NCI-H1417 treated with DMSO at 0.1 percent for 48 hours (cell line): ENCODE data around the gene PAXX.

Experiments used
- DNase-seq: peaks from one replicate; lab custom pipeline; 2025; lab: John Stamatoyannopoulos, UW

Gene PAXX, protein sequence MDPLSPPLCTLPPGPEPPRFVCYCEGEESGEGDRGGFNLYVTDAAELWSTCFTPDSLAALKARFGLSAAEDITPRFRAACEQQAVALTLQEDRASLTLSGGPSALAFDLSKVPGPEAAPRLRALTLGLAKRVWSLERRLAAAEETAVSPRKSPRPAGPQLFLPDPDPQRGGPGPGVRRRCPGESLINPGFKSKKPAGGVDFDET

DNA sequence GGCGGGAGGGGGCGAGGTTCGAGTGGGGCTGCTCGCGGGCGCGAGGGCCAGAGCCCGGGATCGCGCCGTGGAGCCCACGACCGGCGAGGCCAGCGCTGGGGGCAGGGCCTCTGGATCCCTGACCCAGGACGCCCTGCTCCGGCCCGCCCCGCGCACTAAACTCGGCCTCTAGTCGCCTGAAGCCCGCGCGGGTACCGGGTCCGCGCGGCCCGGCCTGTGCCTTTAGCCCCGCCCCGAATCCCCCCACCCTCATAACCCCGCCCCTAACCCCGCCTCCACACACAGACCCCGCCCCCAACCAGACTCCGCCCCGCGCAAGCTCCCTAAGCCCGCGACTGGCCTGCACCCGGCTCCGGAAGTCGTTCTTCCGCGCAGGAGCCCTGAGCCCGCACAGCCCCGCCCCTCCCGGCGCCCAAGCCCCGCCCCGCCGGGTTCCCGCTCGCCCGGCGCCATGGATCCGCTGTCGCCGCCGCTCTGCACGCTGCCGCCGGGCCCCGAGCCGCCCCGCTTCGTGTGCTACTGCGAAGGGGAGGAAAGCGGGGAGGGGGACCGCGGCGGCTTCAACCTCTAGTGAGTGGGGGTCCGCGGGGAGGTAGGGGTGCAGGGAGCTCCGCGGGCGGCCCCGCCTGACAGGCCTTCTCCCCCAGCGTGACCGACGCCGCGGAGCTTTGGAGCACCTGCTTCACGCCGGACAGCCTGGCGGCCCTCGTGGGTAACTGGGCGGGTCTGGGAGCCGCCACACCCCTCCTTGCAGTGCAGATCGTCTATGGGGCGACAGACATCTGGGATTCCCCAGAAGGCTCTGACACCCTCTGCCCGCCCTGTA, at the start of gene PAXX:
Gene PAXX, plus strand, starts transcription at position 430 of the 826 bp plus-strand sequence. Its CDS starts 22 bp downstream, at position 452.
- DNase-seq: no peak

DNA sequence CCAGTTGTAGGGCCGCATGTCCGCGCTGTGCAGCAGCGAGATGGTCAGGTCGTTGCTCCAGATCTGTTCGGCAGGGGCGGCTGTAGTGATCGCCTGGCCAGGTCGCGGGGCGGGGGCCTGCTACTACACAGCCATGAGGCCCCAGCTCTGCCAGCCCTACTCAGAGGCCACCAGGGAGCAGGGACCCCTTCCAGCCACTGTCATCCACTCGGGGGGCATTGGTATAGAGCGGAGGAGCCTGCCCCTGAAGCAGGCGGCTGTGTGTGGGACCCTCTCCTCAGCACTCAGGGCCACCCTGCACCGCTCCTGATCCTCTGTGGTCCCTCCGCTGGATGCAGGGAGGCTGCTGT, 49.4 kb upstream of the PAXX start:
- no peak for DNase-seq

DNA sequence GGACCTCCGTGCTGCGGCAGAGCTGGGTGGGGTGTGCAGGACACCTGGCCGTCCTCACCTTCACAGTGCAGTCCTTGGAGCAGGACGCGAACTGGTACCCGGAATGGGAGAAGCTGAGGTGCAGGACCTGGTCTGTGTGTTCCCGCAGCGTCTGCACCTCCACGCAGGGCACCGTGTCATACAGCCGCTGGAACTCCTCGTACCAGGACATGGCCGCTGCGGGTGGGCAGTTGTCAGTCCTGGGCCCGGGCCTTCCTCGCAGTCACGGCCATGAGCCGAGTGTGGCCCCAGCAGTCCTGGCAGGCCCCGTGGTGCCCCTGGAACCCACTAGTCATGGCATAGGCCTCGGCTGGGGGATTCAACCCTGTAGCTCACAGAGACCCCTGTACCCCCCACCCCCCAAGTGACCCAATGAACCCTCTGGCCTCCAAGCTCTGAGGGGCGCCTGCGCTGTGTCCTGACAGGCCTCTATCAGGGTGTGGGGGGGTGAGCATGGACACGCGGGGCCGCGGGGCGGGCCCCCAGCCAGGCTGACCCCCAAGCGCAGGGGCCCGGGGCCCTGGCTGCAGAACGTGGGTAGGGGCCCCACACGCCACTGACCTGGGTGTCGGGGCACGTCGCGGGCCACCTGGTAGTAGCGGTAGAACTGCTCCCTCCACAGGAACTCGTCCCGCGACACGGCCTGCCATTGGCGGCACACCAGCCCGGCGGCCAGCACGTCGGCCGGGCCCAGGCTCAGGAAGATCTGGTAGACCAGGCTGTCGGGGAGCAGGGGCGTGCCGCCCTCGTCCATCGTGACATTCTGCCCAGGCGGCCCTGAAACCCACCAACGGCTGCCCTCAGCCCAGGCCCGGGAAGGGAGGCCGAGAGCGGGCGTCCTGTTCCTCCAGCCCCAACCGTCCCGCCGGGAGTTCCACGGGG, 48.7 kb upstream of the PAXX start:
- DNase-seq: no peak

DNA sequence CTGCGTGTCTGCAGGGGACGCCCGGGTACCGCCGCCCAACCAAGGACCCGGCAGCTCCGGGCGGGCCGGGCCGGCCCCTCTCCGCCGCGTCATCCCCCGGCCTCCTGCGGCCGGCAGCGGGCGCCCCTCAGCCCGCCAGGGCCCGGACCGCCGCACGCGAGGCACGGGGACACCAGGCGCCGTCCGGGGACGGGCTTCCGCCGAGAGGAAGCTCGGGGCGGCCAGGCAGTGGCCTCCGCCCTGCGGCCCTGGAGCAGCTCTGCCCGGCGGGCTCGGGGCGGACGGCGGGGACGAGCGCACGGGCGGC, 48.1 kb upstream of the PAXX start:
- no peak for DNase-seq

DNA sequence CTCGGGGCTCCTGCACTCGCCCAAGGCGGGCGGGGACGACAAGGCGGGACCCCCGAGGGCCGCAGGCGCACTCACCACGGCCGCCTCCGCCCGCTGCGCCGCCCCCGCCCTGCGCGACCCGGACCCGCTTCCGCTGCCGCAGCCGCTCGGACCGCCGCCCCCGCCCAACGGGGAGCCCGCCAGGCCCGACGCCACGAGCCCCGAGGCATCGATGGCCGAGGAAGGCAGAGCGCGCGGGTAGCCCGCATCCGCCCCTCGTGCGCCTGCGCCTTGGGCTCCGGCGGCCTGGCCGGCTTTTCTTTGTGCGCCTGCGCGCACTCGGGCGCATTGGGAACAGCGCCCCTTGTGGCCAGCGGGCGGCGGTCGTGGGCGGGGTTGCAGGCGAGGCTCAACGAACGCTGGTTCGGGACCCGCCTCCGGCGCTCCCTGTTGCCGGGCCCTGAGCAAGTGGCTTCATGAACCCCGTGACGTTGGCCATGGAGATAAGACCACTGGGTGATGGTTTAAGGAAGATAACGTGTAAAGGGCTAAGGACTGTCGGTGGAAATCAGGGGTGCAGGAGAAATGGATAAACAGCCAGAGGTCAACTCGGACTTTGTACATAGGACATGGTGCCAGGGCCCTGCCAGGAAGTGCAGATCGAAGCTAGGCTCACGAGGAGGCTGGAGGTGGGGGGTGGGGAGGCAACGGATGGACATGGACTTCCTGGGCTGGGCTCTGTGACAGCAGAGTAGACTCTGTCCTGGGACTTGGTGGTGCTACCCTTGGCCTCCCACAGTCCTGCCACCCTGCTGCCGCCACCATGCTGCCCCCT, 47.5 kb upstream of the PAXX start, which contains the start of the genes C8G and FBXW5:
Gene C8G, plus strand, starts transcription at position 725 of the 814 bp plus-strand sequence. Its CDS starts 78 bp downstream, at position 803.
Gene FBXW5, minus strand, starts transcription at position 220 of the 814 bp plus-strand sequence. CDS start 655 bp downstream, outside the sequence.
- DNase-seq: peak; percentile 70

DNA sequence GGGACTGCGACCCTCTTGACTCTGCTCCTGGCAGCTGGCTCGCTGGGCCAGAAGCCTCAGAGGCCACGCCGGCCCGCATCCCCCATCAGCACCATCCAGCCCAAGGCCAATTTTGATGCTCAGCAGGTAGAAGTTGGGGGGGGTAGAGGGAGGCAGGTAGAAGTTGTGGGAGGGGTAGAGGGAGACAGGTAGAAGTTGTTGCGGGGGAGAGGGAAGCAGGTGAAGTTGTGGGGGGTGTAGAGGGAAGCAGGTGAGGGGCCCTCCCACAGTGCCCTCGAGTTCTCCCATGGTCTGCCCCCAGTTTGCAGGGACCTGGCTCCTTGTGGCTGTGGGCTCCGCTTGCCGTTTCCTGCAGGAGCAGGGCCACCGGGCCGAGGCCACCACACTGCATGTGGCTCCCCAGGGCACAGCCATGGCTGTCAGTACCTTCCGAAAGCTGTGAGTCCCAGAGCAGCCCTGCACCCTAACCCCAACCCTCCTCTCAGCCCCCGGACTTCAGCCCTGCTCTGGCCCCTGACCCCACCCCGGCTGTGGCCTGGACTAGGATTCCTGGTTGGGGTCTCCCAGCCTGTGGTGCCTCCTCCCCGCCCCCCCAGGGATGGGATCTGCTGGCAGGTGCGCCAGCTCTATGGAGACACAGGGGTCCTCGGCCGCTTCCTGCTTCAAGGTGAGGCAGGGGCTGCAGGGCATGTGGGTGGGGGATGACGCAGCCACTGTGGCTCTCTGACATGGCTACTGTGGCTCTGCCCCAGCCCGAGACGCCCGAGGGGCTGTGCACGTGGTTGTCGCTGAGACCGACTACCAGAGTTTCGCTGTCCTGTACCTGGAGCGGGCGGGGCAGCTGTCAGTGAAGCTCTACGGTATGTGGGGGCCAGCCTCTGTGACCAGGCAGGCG, 46.6 kb upstream of the PAXX start:
- DNase-seq: no peak

DNA sequence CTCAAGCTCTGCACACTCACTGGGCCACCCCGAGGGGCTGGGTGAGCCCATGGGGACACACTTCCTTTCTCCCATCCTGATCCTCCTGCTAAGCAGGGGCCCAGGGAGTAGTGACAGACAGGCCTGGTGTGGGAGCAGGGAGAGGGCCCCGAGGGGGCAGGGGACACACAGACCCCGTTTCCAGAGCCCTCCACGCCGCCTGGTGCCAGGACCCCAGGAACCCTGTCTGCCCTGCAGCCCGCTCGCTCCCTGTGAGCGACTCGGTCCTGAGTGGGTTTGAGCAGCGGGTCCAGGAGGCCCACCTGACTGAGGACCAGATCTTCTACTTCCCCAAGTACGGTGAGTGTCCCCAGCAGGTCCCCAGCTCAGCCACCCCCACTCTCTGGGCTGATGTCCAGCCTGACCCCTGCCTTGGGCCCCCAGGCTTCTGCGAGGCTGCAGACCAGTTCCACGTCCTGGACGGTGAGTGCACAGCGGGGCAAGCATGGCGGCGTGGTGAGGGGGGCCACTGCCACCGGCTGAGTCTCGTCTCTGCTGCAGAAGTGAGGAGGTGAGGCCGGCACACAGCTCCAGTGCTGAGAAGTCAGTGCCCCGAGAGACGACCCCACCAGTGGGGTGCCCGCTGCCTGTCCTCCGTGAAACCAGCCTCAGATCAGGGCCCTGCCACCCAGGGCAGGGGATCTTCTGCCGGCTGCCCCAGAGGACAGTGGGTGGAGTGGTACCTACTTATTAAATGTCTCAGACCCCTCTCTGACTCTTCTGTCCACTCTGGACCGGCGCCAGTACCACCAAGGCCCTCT, 45.8 kb upstream of the PAXX start:
- no peak for DNase-seq

DNA sequence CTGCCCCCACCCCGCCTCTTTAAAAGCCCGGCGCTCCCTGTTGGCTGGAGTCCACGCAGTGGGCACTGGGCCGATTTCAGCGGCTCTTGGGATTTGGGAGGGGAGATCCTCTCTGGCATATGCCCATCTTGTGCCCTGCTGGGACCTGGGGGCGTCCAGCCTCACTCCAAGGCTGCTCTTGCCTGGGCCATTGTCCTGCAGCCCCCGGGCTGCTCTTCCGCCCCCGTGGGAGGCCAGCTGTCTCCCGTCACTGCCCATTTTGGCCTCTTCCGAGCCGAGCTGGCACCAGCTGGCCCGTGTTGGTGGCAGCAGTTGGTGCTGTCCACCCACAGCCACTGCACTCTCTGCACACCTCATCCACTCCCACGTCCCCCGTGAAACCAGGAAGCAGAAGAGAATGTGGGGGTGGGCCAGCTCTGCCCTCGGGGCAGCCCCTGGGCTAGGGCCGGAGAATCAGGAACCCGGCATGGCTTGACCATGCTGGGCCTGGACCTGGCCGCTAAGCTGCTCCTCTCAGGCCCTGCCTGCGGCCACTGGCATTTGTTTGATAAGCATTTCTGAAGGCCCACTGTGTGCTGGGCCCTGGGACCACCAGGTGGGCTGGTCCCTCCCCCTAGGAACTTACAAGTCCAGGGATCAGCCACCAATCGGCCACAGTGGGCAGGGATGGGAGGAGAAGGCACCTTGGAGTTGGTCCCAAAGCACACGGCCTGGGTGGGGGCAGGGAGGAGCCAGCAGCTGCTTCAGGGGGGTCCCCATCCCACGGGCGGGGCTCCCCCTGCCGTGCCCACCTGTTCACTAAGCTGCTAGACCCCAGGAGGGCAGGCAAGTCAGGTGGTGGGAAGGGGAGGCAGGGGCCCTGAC, 45.0 kb upstream of the PAXX start:
- DNase-seq: no peak

DNA sequence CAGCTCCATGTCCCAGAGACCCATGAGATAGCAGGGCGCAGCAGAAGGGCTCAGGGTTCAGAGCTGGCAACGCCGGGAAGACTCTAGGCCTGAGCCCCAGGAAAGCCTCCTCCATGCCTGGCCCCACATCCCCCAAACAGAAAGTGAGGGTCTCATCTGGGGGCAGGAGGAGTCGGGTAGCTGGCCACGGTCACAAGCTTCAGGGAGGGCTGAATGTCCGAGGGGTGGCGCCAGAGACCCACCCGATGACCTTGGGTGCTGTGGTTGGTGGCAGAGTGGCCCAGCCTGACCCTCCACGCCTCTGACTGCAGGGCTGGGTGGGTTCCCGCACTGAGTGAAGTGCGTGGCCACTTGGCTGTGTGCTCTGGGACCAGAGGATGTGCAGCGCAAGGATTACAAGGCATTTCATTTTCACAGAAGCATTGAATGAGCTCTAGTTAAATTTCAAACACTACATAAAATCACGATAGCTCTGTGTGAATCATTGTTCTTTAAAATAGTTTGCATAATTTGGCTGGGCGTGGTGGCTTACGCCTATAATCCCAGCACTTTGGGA, 44.2 kb upstream of the PAXX start:
- no peak for DNase-seq

DNA sequence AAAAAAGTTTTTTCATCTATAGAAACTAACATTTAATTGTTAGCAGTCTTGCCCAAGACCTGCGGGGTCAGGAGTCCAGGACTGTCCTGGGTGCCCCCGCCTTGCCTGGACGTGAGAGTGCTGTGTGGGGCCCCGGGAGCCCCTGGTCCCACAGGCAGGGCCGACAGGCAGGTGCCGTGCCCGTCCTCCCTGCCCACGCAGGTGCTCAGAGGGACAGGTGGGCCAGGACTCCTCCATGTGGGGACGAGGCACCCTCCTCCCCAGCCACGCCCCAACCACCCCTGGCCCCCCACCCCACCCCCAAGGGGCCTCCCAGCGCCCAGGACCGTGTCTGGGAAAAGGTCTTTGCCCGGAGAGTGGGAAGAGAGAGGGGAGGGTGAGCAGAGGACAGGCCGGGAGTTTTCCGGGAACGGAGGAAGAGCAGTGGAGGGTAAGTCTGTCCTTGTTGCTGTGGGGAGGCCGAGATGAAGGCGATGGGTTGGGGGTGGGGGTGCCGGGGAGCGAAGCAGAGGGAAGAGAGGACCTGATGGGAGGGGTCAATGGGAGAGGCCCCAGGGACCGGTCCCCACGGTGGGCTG, 42.9 kb upstream of the PAXX start:
- DNase-seq: no peak

DNA sequence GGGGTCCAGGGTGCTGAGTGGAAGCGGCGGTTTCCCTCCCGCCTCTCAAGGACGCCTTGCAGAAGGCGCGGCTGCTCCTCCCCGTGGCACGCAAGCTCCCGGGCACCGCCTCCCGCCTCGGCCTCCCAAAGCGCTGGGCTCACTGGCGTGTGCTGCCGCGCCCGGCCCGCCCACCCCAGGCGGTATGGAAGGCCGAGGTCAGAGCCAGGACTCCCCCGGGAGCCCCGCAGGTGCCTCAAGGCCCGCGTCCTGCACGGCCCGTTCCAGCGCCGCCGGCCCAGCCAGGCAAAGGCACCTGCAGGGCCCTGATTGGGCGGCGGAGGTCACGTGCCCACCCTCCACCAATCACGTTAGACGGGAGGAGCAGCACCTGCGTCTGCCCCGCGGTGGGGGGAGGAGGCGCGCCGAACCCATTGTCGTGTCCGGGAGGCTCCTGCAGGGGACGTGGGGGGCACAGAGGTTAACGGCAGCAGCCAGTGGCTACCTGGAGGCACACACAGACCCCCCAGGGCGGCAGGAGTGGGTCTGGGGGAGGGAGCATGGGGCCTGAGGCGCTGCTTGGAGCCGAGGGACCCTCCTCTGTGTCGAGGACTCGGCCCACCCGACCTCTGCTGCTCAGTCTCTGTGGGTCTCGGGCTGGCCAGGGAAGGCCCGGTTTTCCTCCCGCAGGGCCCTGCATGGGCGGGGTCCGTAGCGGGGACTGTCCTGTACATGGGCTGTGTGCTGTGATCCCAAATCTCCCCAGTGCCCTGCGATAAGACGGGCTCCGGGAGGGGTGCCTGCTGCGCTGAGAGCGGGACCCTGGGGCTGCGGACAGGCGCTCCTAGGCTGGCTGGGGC, 42.2 kb upstream of the PAXX start:
- DNase-seq: peak; percentile 77

DNA sequence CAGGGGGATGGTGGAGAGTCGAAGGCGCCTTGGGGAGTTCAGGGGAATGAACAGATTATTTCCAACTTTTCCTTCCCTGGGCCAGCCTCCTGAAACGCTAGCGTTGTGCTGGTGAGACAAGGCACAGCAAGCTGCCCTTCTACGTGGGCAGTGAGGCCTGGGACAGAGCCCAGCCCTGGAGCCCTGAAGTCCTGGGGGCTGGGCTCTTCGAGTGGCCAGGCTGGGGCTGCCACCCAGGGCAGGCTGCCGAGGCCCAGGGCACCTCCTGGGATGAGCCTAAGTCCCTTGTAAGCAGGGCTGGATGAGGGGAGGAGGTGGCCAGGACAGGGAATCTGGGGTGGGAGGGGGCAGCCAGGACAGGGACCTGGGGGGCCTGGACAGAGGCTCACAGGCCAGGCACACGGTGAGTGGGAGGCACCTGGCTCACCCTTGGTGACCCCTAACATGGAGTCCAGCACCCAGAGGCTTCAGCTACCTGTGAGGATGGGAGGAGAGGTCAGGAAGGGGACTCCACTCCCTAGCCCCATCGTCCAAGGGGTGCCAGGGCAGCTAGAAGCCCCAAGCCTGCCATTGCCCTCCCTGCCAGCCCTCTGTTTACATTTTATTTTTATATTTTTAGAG, 41.5 kb upstream of the PAXX start:
- no peak for DNase-seq

DNA sequence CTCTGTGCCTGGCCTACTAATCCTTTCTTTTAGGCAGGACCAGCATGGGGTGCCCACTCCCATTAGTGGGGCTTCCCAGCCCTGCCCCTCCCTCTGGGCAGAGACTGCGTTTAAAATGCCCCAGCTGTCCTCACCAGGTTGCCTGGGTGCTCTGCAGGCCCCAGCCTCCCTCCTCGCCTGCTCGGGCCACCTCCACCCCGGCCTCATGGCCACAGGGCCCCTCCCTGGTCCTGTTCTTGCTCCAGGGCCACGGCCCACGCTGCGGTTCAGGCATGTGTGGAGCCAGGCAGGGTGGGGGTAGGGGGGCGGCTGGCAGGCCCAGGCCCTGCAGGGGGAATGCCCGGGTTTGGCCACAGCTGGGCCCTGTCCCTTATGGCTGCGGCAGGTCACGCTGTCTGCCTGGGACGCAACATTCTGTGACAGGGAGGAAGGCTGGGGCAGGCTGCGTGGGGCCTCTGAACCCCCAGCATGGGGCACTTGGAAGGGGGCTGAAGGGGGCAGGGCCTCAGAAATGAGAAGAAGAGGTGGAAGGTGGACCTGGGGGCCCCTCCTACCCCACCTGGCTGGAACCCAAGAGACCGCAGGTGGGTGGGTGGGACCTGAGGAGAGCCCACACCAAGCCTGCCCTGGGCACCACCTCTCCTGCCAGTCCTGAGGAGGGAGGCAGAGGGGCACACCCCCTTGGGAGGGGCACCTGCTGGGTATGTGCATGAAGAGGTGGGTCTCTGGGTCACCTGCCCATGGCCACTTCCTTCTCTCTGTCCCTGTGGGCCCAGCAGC, 40.5 kb upstream of the PAXX start, which contains the start of gene LCN12:
Gene LCN12, plus strand, starts transcription at position 733 of the 780 bp plus-strand sequence. CDS start 55 bp downstream, outside the sequence.
- DNase-seq: no peak

DNA sequence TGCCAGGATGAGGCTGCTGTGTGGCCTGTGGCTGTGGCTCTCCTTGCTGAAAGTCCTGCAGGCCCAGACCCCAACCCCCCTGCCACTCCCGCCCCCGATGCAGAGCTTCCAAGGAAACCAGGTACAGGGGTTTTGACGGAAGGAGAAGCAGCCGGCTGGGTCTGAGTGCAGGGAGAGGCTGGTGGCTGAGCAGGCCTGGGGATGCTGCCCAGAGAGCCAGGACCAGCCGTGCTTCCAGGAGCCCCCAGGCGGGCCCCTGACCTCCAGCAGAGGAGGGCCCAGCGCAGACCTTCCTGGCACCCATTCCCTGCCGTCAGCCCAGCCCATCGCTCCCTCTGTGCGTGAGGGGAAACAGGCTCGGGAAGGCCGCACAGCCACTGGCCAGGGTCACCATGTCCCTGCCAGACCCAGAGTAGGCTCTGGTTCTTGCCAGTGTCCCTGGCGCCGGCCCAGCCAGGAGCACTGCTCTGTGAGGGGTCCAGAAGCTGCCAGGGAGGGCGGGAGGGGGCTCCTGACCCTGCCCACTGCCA, 39.8 kb upstream of the PAXX start:
- DNase-seq: no peak
